ENCODE measurements around the gene NTRK1. TPM values are rescaled to one million over a fixed set of nuclear protein-coding genes. Genes with fewer than 3 reads are reported as not detected.

The NTRK1 gene
- polyA plus RNA-seq, 1 of the 3 experiments (the other 2 are of a cell fraction): 0.97 TPM

GRCh38 chr1:156909671-156910070 lies 49.0 kb downstream of the NTRK1 start:
- Histone ChIP-seq H3K4me1 (ENCODE audit: control insufficient read depth in 1 of 2, insufficient read depth in 2 of 2, low read depth in 1 of 2, low read length in 1 of 2) (peaks cover 9 to 33% of the 10 kb centered on the region in 2 experiments; a peak in 3 of 4 replicates), H3K4me3 (ENCODE audit: low read depth in 2 of 2, low read length in 1 of 2) (no peak overlapping the region), H3K9me3 (no peaks in the 10 kb centered on the region), H3K4me2 (no peak overlapping the region), H3K9ac (no peak overlapping the region), H2AFZ (ENCODE audit: low read depth) (no peak overlapping the region), H3K9me2 (no peaks in the 10 kb centered on the region), H3K79me2 (ENCODE audit: insufficient read depth) (no peaks in the 10 kb centered on the region), H3F3A (replicated peaks; ENCODE audit: insufficient read depth) (no peaks in the 10 kb centered on the region), H4K20me1 (ENCODE audit: insufficient read depth) (no peaks in the 10 kb centered on the region), H3K27me3 (ENCODE audit: insufficient read depth) (no peaks in the 10 kb centered on the region), H3K27ac (ENCODE audit: low read depth in 2 of 2, low read length in 1 of 2) (no peak overlapping the region), H3K36me3 (replicated peaks in 1 of 2; ENCODE audit: control insufficient read depth in 1 of 2, insufficient read depth in 2 of 2, low read length in 1 of 2) (no peaks in the 10 kb centered on the region)
- DNase-seq: no peak
- 60% methylated on average over 1 of the region's 5 CpGs for WGBS (ENCODE audit: low lambda C conversion rate)
- CTCF ChIA-PET: interaction anchor here (0.9 to 6.9 kb wide), 12 partner anchors 11 to 180 kb away, joined by 3 to 182 read pairs (median 4); partner anchors contain the start of genes LRRC71 and PEAR1
- TF ChIP-seq RXRA (IDR thresholded peaks at IDR 0.05; ENCODE audit: borderline replicate concordance, low read depth) (no peak), SMC3 (IDR thresholded peaks at IDR 0.05; ENCODE audit: low read depth, low read length) (no peak)
- POLR2A ChIA-PET: no interaction called here

DNA sequence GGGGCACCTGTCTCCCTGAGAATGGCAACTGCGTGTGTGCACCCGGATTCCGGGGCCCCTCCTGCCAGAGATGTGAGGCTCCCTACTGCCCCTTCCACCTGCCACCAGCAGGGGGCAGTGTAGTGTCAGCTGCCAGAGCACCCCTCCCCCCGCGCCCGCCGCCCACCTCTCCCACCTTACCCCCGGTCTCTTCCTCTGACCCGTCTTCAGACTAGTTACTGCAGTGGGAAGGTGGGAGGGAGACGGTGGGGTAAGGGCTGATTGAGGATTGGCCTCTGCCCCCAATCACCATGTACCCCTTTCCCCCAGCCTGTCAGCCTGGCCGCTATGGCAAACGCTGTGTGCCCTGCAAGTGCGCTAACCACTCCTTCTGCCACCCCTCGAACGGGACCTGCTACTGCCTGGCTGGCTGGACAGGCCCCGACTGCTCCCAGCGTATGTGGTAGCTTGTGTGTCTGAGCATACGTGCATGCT lies 49.7 kb downstream of the NTRK1 start:
- no peaks in the 10 kb centered on the region for H3K27me3 ChIP-seq (ENCODE audit: insufficient read depth)
- no peak overlapping the region for H3K4me2 ChIP-seq
- WGBS (ENCODE audit: low lambda C conversion rate): 45% methylated on average over 18 of the region's 18 CpGs
- H3F3A ChIP-seq (replicated peaks; ENCODE audit: insufficient read depth): no peaks in the 10 kb centered on the region
- H3K27ac ChIP-seq (ENCODE audit: low read depth in 2 of 2, low read length in 1 of 2): no peak overlapping the region
- no peaks in the 10 kb centered on the region for H4K20me1 ChIP-seq (ENCODE audit: insufficient read depth)
- no peaks in the 10 kb centered on the region for H3K36me3 ChIP-seq (replicated peaks in 1 of 2; ENCODE audit: control insufficient read depth in 1 of 2, insufficient read depth in 2 of 2, low read length in 1 of 2)
- DNase-seq: peak; percentile 88
- no peaks in the 10 kb centered on the region for H3K9me3 ChIP-seq
- POLR2A ChIA-PET: no interaction called here
- H3K9ac ChIP-seq: no peak overlapping the region
- CTCF ChIA-PET: interaction anchor here (0.7 to 6.9 kb wide), 20 partner anchors 12 to 657 kb away, joined by 3 to 182 read pairs (median 3); partner anchors contain the start of genes HDGF, LRRC71, NTRK1 and PEAR1
- H3K4me1 ChIP-seq (ENCODE audit: control insufficient read depth in 1 of 2, insufficient read depth in 2 of 2, low read depth in 1 of 2, low read length in 1 of 2): peaks cover 11 to 39% of the 10 kb centered on the region in 2 experiments; a peak in 3 of 4 replicates
- no peaks in the 10 kb centered on the region for H3K79me2 ChIP-seq (ENCODE audit: insufficient read depth)
- no peak overlapping the region; a peak in 1 of 4 replicates for H3K4me3 ChIP-seq (ENCODE audit: low read depth in 2 of 2, low read length in 1 of 2)
- H2AFZ ChIP-seq (ENCODE audit: low read depth): no peak overlapping the region
- H3K9me2 ChIP-seq: no peaks in the 10 kb centered on the region
- no peak for TF ChIP-seq PBX3 (IDR thresholded peaks at IDR 0.05)
- TF ChIP-seq SMC3 (IDR thresholded peaks at IDR 0.05; ENCODE audit: low read depth, low read length): no peak; the same call in 1 of the 2 replicates
- TF ChIP-seq, protein P1, sequence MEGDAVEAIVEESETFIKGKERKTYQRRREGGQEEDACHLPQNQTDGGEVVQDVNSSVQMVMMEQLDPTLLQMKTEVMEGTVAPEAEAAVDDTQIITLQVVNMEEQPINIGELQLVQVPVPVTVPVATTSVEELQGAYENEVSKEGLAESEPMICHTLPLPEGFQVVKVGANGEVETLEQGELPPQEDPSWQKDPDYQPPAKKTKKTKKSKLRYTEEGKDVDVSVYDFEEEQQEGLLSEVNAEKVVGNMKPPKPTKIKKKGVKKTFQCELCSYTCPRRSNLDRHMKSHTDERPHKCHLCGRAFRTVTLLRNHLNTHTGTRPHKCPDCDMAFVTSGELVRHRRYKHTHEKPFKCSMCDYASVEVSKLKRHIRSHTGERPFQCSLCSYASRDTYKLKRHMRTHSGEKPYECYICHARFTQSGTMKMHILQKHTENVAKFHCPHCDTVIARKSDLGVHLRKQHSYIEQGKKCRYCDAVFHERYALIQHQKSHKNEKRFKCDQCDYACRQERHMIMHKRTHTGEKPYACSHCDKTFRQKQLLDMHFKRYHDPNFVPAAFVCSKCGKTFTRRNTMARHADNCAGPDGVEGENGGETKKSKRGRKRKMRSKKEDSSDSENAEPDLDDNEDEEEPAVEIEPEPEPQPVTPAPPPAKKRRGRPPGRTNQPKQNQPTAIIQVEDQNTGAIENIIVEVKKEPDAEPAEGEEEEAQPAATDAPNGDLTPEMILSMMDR (IDR thresholded peaks at IDR 0.05): peak; percentile 80
- no peak for TF ChIP-seq POLR2AphosphoS5 (IDR thresholded peaks at IDR 0.05; ENCODE audit: low read depth, low read length)
- peak; percentile 40 for TF ChIP-seq RAD21 (IDR thresholded peaks at IDR 0.05; ENCODE audit: low read length)
